ENCODE results near the gene ANKRD9. TPM values are rescaled to one million over a fixed set of nuclear protein-coding genes. Genes with fewer than 3 reads are reported as not detected.
A peak's percentile ranks its signal among the peaks of the same experiment; 100 is the strongest.

ANKRD9 gene
- total and polyA plus RNA-seq, 2 of the 13 experiments (the other 11 are each of a cell fraction or from before 2014, with no cell fraction given) = 10.0 to 15.0 TPM

- TF ChIP-seq, protein P1, sequence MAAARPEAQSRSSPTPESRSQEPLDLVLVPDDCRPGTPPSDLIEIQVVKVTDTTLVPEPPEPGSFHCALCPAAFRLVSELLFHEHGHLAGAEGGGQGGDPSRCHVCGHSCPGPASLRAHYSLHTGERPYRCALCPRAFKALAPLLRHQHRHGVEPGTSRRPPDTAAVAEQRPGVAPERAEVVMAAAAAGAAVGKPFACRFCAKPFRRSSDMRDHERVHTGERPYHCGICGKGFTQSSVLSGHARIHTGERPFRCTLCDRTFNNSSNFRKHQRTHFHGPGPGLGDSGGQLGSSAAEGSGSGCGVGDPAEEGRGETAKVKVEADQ (CRISPR knock-in tag; IDR thresholded peaks at IDR 0.05; ENCODE audit: borderline replicate concordance) = peak; percentile 49; the same call in 1 of the 2 replicates
- TF ChIP-seq RBM39 (IDR thresholded peaks at IDR 0.05; ENCODE audit: low read depth, low read length, poor library complexity, severe bottlenecking) (no peak), RFXAP (CRISPR knock-in tag; IDR thresholded peaks at IDR 0.05; ENCODE audit: borderline replicate concordance) (peak; percentile 47; the same call in 1 of the 2 replicates), SP1 (IDR thresholded peaks at IDR 0.05) (no peak), SP1 (CRISPR knock-in tag; IDR thresholded peaks at IDR 0.05) (0 out of 2 replicates have a peak, but pooled peaks have one; percentile 10), KAT7 (CRISPR knock-in tag; IDR thresholded peaks at IDR 0.05; ENCODE audit: borderline replicate concordance) (0 out of 2 replicates have a peak, but pooled peaks have one; percentile 13), ZNF850 (CRISPR knock-in tag; conservative IDR thresholded peaks at IDR 0.05) (peak; percentile 98), NRL (CRISPR knock-in tag; IDR thresholded peaks at IDR 0.05; ENCODE audit: borderline replicate concordance) (0 out of 2 replicates have a peak, but pooled peaks have one; percentile 15), TEAD2 (CRISPR knock-in tag; IDR thresholded peaks at IDR 0.05) (0 out of 2 replicates have a peak, but pooled peaks have one; percentile 27), SMAD3 (CRISPR knock-in tag; IDR thresholded peaks at IDR 0.05) (no peak), FOXA3 (CRISPR knock-in tag; IDR thresholded peaks at IDR 0.05) (no peak), ZNF143 (CRISPR knock-in tag; IDR thresholded peaks at IDR 0.05) (no peak; the same call in 1 of the 2 replicates), BHLHE40 (IDR thresholded peaks at IDR 0.05; ENCODE audit: low read length) (no peak), DZIP1 (CRISPR knock-in tag; IDR thresholded peaks at IDR 0.05) (no peak), ZNF12 (CRISPR knock-in tag; IDR thresholded peaks at IDR 0.05) (no peak; the same call in 1 of the 2 replicates), MED13 (CRISPR knock-in tag; IDR thresholded peaks at IDR 0.05) (no peak), RXRB (CRISPR knock-in tag; IDR thresholded peaks at IDR 0.05; ENCODE audit: borderline replicate concordance) (no peak), ZNF317 (CRISPR knock-in tag; IDR thresholded peaks at IDR 0.05) (peak; percentile 58; the same call in 1 of the 2 replicates)
- TF ChIP-seq, protein P2, sequence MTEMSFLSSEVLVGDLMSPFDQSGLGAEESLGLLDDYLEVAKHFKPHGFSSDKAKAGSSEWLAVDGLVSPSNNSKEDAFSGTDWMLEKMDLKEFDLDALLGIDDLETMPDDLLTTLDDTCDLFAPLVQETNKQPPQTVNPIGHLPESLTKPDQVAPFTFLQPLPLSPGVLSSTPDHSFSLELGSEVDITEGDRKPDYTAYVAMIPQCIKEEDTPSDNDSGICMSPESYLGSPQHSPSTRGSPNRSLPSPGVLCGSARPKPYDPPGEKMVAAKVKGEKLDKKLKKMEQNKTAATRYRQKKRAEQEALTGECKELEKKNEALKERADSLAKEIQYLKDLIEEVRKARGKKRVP (CRISPR knock-in tag; IDR thresholded peaks at IDR 0.05) = no peak
- TF ChIP-seq, protein P3, sequence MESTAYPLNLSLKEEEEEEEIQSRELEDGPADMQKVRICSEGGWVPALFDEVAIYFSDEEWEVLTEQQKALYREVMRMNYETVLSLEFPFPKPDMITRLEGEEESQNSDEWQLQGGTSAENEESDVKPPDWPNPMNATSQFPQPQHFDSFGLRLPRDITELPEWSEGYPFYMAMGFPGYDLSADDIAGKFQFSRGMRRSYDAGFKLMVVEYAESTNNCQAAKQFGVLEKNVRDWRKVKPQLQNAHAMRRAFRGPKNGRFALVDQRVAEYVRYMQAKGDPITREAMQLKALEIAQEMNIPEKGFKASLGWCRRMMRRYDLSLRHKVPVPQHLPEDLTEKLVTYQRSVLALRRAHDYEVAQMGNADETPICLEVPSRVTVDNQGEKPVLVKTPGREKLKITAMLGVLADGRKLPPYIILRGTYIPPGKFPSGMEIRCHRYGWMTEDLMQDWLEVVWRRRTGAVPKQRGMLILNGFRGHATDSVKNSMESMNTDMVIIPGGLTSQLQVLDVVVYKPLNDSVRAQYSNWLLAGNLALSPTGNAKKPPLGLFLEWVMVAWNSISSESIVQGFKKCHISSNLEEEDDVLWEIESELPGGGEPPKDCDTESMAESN (CRISPR knock-in tag; conservative IDR thresholded peaks at IDR 0.05) = peak; percentile 70; the same call in 1 of the 2 replicates
- TF ChIP-seq, protein P4, sequence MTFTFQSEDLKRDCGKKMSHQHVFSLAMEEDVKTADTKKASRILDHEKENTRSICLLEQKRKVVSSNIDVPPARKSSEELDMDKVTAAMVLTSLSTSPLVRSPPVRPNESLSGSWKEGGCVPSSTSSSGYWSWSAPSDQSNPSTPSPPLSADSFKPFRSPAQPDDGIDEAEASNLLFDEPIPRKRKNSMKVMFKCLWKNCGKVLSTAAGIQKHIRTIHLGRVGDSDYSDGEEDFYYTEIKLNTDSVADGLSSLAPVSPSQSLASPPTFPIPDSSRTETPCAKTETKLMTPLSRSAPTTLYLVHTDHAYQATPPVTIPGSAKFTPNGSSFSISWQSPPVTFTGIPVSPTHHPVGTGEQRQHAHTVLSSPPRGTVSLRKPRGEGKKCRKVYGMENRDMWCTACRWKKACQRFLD (CRISPR knock-in tag; IDR thresholded peaks at IDR 0.05; ENCODE audit: borderline replicate concordance) = 0 out of 2 replicates have a peak, but pooled peaks have one; percentile 48
Observed at GRCh38 chr14:102545461-102546265, 36.1 kb upstream of the ANKRD9 start (continued).
